Adrenal gland (tissue), 12 donors: Measurements from ENCODE around the gene FAF1. TPM values are rescaled to one million over a fixed set of nuclear protein-coding genes. Genes with fewer than 3 reads are reported as not detected.

Experiments used
- DNase-seq, 7 donors: peaks; one replicate each; pipeline ENCODE4 v3.0.0-alpha.2; 2019 to 2020
- H3K27ac ChIP-seq, 5 donors: fragments of 200-600 bp; sonication (generic) in 4 of 5; 1 replicate in 3 of 5; 2 replicates in 2 of 5; pipeline versions ENCODE4 v1.5.1 to v1.8.0; 2016 to 2020; ENCODE audit warnings: mild to moderate bottlenecking in 1 of 5
- H3K27me3 ChIP-seq: fragments of 200-600 bp; 2 replicates; pipeline ENCODE4 v1.8.0; 2021
- H3K36me3 ChIP-seq, 2 donors: fragments of 200-600 bp; replicated peaks in 1 of 2; 1 replicate in 1 of 2; 2 replicates in 1 of 2; pipeline versions ENCODE4 v1.5.1 to v1.8.0; 2018 to 2022
- H3K4me1 ChIP-seq, 2 donors: fragments of 200-600 bp; replicated peaks in 1 of 2; 1 replicate in 1 of 2; 2 replicates in 1 of 2; pipeline versions ENCODE4 v1.5.1 to v1.8.0; 2018 to 2021
- H3K4me3 ChIP-seq, 4 donors: fragments of 200-600 bp; sonication (generic) in 3 of 4; one replicate each; pipeline ENCODE4 v1.5.1; 2016 to 2018
- H3K9me3 ChIP-seq, 3 donors: fragments of 200-600 bp; sonication (generic) in 1 of 3; replicated peaks in 1 of 3; 1 replicate in 2 of 3; 2 replicates in 1 of 3; pipeline versions ENCODE4 v1.5.1 to v1.8.0; 2016 to 2021
- POLR2A ChIP-seq, 2 donors: fragments of 450-650 bp; IDR thresholded peaks; one replicate each; pipeline ENCODE4 v1.6.1; 2017; ENCODE audit warnings: antibody characterized with exemption in 2 of 2, mild to moderate bottlenecking in 2 of 2, moderate library complexity in 1 of 2
- WGBS, 4 donors: extraction: QIAGEN DNeasy Blood & Tissue Kit in 2 of 4; methylation state at CpG; one replicate each; pipeline versions ENCODE4 v1.1.5 to v1.1.7; 2013 to 2017; 5-methylcytosine and 5-hydroxymethylcytosine counted together
- intact Hi-C, 2 donors: fragments of 100-400 bp; cut with DNase I; formaldehyde crosslinking; loops; one replicate each; pipeline versions ENCODE4 v1.14.1 to v1.15.0; 2022 to 2023
- polyA plus RNA-seq, 3 donors: library from polyadenylated mRNA; stranded (reverse); fragments of 200-250 nt in 2 of 3; fragments of 350-450 nt in 1 of 3; fragmentation: Illumina TruSeq in 1 of 3; extraction: RNeasy Lipid Tissue Mini Kit (QIAGEN cat#74804) in 1 of 3; gene quantifications; one replicate each; pipeline ENCODE4 v1.2.3, GENCODE V29; 2013 to 2014
- small RNA-seq, 2 donors: library from RNA; depleted of rRNA; stranded (forward); fragments of <200 nt; gene quantifications; one replicate each; pipeline ENCODE3, GENCODE V24; 2016
- total RNA-seq, 9 donors: library from RNA; depleted of rRNA in 4 of 9; stranded (reverse); fragments of >200 nt in 4 of 9; fragments of 120-200 nt in 1 of 9; fragmentation: NEBNext Ultra II Directional in 1 of 9; extraction: Animal tissue kit (Norgen Biotek cat#: 25700) in 1 of 9; gene quantifications; one replicate each; pipeline versions ENCODE4 v1.1.0 to v1.2.4, GENCODE V29; 2013 to 2023
- TF ChIP-seq, protein P1 (sequence below), 6 experiments: fragments of 450-650 bp in 4 of 6; fragments of 200-600 bp in 2 of 6; sonication (generic) in 1 of 6; IDR thresholded peaks; 1 replicate in 5 of 6; 2 replicates in 1 of 6; pipeline versions ENCODE4 v1.5.1 to v1.8.0; 2016 to 2021; ENCODE audit warnings: antibody characterized with exemption in 6 of 6, mild to moderate bottlenecking in 2 of 6, moderate library complexity in 1 of 6
- donor health status: healthy with polysubstance abuse.
- donor health status: Bipolar disorder and iron deficiency.
- donor health status: DM: yes; HTN: yes; CAD: no.
- donor health status: DM: no; HTN: no; CAD: no.
- donor health status: DM: no; HTN: no; CAD: no.
- donor health status: DM: yes; HTN: yes; CAD: no.

Gene FAF1
- total and polyA plus RNA-seq, 12 donors = 23.4 to 88.4 (median 44.5) TPM

GRCh38 chr1:50405814-50406213 is 554.3 kb downstream of the FAF1 start:
- TF ChIP-seq, protein P1, sequence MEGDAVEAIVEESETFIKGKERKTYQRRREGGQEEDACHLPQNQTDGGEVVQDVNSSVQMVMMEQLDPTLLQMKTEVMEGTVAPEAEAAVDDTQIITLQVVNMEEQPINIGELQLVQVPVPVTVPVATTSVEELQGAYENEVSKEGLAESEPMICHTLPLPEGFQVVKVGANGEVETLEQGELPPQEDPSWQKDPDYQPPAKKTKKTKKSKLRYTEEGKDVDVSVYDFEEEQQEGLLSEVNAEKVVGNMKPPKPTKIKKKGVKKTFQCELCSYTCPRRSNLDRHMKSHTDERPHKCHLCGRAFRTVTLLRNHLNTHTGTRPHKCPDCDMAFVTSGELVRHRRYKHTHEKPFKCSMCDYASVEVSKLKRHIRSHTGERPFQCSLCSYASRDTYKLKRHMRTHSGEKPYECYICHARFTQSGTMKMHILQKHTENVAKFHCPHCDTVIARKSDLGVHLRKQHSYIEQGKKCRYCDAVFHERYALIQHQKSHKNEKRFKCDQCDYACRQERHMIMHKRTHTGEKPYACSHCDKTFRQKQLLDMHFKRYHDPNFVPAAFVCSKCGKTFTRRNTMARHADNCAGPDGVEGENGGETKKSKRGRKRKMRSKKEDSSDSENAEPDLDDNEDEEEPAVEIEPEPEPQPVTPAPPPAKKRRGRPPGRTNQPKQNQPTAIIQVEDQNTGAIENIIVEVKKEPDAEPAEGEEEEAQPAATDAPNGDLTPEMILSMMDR (IDR thresholded peaks at IDR 0.05) = no peak
- TF ChIP-seq POLR2A (IDR thresholded peaks at IDR 0.05) = no peak
- WGBS, 4 donors = 63 to 79% (median 75%) methylated on average over 4 of the region's 4 CpGs
- no peaks in the 10 kb centered on the region for H3K36me3 ChIP-seq
- H3K9me3 ChIP-seq = no peaks in the 10 kb centered on the region
- H3K27ac ChIP-seq = no peak overlapping the region
- H3K4me3 ChIP-seq = no peak overlapping the region
- no peaks in the 10 kb centered on the region for H3K4me1 ChIP-seq
- intact Hi-C loops = no loop called here
- no peaks in the 10 kb centered on the region for H3K27me3 ChIP-seq
- DNase-seq = no peak

DNA sequence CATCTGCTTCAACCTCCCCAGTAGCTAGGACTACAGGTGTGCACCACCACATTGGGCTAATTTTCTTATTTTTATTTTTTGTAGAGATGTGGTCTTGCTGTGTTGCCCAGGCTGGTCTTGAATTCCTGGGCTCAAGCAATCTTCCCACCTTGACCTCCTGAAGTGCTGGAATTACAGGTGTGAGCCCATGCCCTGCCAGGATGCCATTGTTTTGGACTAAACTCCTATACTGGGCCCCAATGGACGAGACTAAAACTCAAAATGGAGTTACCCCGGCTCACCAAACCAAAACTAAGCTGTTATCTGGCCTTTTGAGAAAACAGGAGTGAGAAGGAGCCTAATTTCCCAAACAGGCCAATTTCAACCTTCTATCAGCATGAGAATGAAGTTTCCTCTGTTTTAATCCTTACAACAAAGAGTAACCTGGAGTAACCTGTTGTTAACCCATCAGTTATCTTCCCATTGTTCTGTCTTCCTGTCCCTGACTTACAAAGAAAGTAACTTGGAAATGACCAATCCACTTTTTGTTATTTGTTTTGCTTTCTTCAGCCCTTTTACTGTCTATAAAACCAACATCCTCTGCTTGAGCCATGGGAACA is 566.4 kb downstream of the FAF1 start:
- Histone ChIP-seq H3K4me3 (no peak overlapping the region), H3K36me3 (no peaks in the 10 kb centered on the region), H3K27ac (no peak overlapping the region), H3K4me1 (no peaks in the 10 kb centered on the region), H3K9me3 (no peaks in the 10 kb centered on the region), H3K27me3 (peaks cover 8% of the 10 kb centered on the region)
- no peak for DNase-seq
- intact Hi-C loops = no loop called here
- 50 to 66% (median 62%) methylated on average over 2 of the region's 2 CpGs for WGBS, 4 donors
- TF ChIP-seq POLR2A (IDR thresholded peaks at IDR 0.05) = no peak
- TF ChIP-seq, protein P1 (IDR thresholded peaks at IDR 0.05) = no peak

Small RNAs within 50 kb of the gene (small RNA-seq; reads per million reads assigned to genes)
- 0 reads per million in 2 donors for gene RNU6-1026P

Other genes with a start within 250 kb of the FAF1 start
- gene CDKN2C, start 10.0 kb upstream of the FAF1 start, total RNA-seq = 10 to 100 TPM in 8 of 9 donors, 1 to 10 TPM in 1; 8.0 to 46.0 (median 24.5) TPM
- 10 to 100 TPM; 15.7 to 27.4 (median 18.5) TPM for gene CDKN2C, start 10.0 kb upstream of the FAF1 start, polyA plus RNA-seq
- gene C1orf185, start 142.0 kb upstream of the FAF1 start, total RNA-seq = not detected
- gene C1orf185, start 142.0 kb upstream of the FAF1 start, polyA plus RNA-seq = not detected